ENCODE results near the gene RRP12. TPM values are rescaled to one million over a fixed set of nuclear protein-coding genes. Genes with fewer than 3 reads are reported as not detected.

Gene RRP12
- total RNA-seq: 10 to 100 TPM; 20.1 to 21.6 TPM

- Mint-ChIP-seq H3K27me3 (no peaks in the 10 kb centered on the region), H3K27ac (peak within 1 kb of the TSS; percentile 93)
- CTCF ChIA-PET: interaction anchor here (0.6 to 2.0 kb wide), 12 partner anchors 9 to 82 kb away, joined by 3 to 10 read pairs (median 4); partner anchors contain the start of gene FRAT1
Measured at GRCh38 chr10:97400665-97401454, at the start of gene RRP12. RRP12 (minus strand) TSS chr10:97401340; CDS start chr10:97401231, 109 bp downstream.

GRCh38 chr10:97450828-97451227, 49.7 kb upstream of the RRP12 start:
- POLR2A ChIA-PET: no interaction called here
- Mint-ChIP-seq H3K27me3 (no peaks in the 10 kb centered on the region), H3K4me1 (peaks cover 44% of the 10 kb centered on the region), H3K4me3 (no peak overlapping the region), H3K36me3 (ENCODE audit: low read depth) (peaks cover 29% of the 10 kb centered on the region), H3K27ac (no peak overlapping the region), H3K9me3 (no peaks in the 10 kb centered on the region)
- no peak for DNase-seq
- CTCF ChIA-PET: interaction anchor here (0.6 to 1.1 kb wide), 2 partner anchors 21 to 48 kb away, joined by 3 read pairs; no protein-coding TSS in a partner anchor

More at GRCh38 chr10:97400665-97401454, at the start of gene RRP12:
- peaks cover 16% of the 10 kb centered on the region for H3K4me1 Mint-ChIP-seq
- H3K36me3 Mint-ChIP-seq (ENCODE audit: low read depth): peaks cover 5% of the 10 kb centered on the region
- DNase-seq: peak; percentile 96
- POLR2A ChIA-PET: interaction anchor here (0.6 to 1.4 kb wide), 4 partner anchors 12 to 27 kb away, joined by 3 to 6 read pairs (median 4); no protein-coding TSS in a partner anchor
- peak within 1 kb of the TSS; percentile 93 for H3K4me3 Mint-ChIP-seq
- H3K9me3 Mint-ChIP-seq: no peaks in the 10 kb centered on the region

- peak; percentile 95 for DNase-seq
- ChIA-PET POLR2A (no interaction called here), CTCF (interaction anchor here (1.0 to 3.3 kb wide), 5 partner anchors 10 to 45 kb away, joined by 3 to 9 read pairs (median 4); partner anchors contain the start of gene RRP12)
- peak within 1 kb of the TSS; percentile 83 for H3K27ac Mint-ChIP-seq
- no peaks in the 10 kb centered on the region for H3K27me3 Mint-ChIP-seq
- H3K4me1 Mint-ChIP-seq: peaks cover 49% of the 10 kb centered on the region
- H3K9me3 Mint-ChIP-seq: no peaks in the 10 kb centered on the region
- H3K36me3 Mint-ChIP-seq (ENCODE audit: low read depth): peaks cover 24% of the 10 kb centered on the region
- peak within 1 kb of the TSS; percentile 89 for H3K4me3 Mint-ChIP-seq
Measured at GRCh38 chr10:97445722-97446639, 44.8 kb upstream of the RRP12 start, which contains the start of the genes EXOSC1 and ZDHHC16. EXOSC1 (minus strand) TSS chr10:97446006; CDS start chr10:97445985, 21 bp downstream. ZDHHC16 (plus strand) TSS chr10:97446175; CDS start chr10:97451676, 5,501 bp downstream.

- POLR2A ChIA-PET: no interaction called here
- H3K4me1 Mint-ChIP-seq: peaks cover 47% of the 10 kb centered on the region
Measured at GRCh38 chr10:97445357-97445721, 44.2 kb upstream of the RRP12 start.

GRCh38 chr10:97444212-97444611, 43.1 kb upstream of the RRP12 start:
- peaks cover 25% of the 10 kb centered on the region for H3K36me3 Mint-ChIP-seq (ENCODE audit: low read depth)
- DNase-seq: no peak
- no peaks in the 10 kb centered on the region for H3K9me3 Mint-ChIP-seq
- ChIA-PET POLR2A (no interaction called here), CTCF (interaction anchor here (0.9 to 3.3 kb wide), 4 partner anchors 10 to 43 kb away, joined by 3 to 9 read pairs (median 4); partner anchors contain the start of gene RRP12)
- H3K4me3 Mint-ChIP-seq: peak overlapping the region; percentile 89
- H3K27ac Mint-ChIP-seq: no peak overlapping the region
- no peaks in the 10 kb centered on the region for H3K27me3 Mint-ChIP-seq
- peaks cover 44% of the 10 kb centered on the region for H3K4me1 Mint-ChIP-seq

More at GRCh38 chr10:97445357-97445721, 44.2 kb upstream of the RRP12 start:
- Mint-ChIP-seq H3K27ac (peak overlapping the region; percentile 83), H3K27me3 (no peaks in the 10 kb centered on the region), H3K36me3 (ENCODE audit: low read depth) (peaks cover 22% of the 10 kb centered on the region), H3K9me3 (no peaks in the 10 kb centered on the region), H3K4me3 (peak overlapping the region; percentile 89)
- DNase-seq: no peak
- CTCF ChIA-PET: interaction anchor here (0.9 to 3.3 kb wide), 7 partner anchors 9 to 45 kb away, joined by 3 to 9 read pairs (median 4); partner anchors contain the start of gene RRP12

GRCh38 chr10:97442277-97442676, 41.1 kb upstream of the RRP12 start:
- Mint-ChIP-seq H3K4me3 (no peak overlapping the region), H3K4me1 (peaks cover 29% of the 10 kb centered on the region), H3K9me3 (no peaks in the 10 kb centered on the region), H3K36me3 (ENCODE audit: low read depth) (peaks cover 26% of the 10 kb centered on the region), H3K27me3 (no peaks in the 10 kb centered on the region), H3K27ac (no peak overlapping the region)
- ChIA-PET POLR2A (no interaction called here), CTCF (interaction anchor here (0.6 to 3.3 kb wide), 6 partner anchors 9 to 46 kb away, joined by 3 to 9 read pairs (median 3); no protein-coding TSS in a partner anchor)
- DNase-seq: no peak

DNA sequence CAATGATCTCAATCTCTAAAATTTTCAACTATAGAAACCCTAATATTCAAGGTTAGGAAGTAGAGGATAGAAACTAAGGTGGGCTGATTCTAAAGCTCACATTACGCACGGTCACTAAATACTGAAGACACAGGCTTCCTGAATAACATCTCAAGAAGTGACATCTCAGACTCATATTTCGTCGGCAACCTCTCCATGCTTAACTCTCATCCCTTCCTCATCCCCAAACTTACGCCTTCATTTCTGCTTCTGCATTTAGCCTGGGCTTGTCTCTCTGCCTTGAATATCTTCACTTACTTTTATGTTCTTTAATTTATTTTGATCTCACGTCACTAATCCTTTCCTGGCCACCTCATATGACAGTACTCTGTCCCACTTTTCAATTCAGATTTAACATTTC, 34.1 kb upstream of the RRP12 start:
- POLR2A ChIA-PET: interaction anchor here (0.6 kb wide), 1 partner anchor 1359 kb away, joined by 4 read pairs; no protein-coding TSS in a partner anchor
- H3K36me3 Mint-ChIP-seq (ENCODE audit: low read depth): peaks cover 49% of the 10 kb centered on the region
- CTCF ChIA-PET: interaction anchor here (0.6 kb wide), 1 partner anchor 28 kb away, joined by 4 read pairs; no protein-coding TSS in a partner anchor

GRCh38 chr10:97434557-97434956, 33.4 kb upstream of the RRP12 start:
- CTCF ChIA-PET: interaction anchor here (0.6 to 0.9 kb wide), 2 partner anchors 10 to 29 kb away, joined by 3 to 4 read pairs; no protein-coding TSS in a partner anchor
- no peaks in the 10 kb centered on the region for H3K9me3 Mint-ChIP-seq
- DNase-seq: no peak
- peaks cover 48% of the 10 kb centered on the region for H3K36me3 Mint-ChIP-seq (ENCODE audit: low read depth)
- H3K4me3 Mint-ChIP-seq: no peak overlapping the region
- peaks cover 9% of the 10 kb centered on the region for H3K4me1 Mint-ChIP-seq
- POLR2A ChIA-PET: interaction anchor here (0.6 kb wide), 1 partner anchor 1358 kb away, joined by 4 read pairs; no protein-coding TSS in a partner anchor
- H3K27ac Mint-ChIP-seq: no peak overlapping the region
- no peaks in the 10 kb centered on the region for H3K27me3 Mint-ChIP-seq

More for the DNA sequence above, 34.1 kb upstream of the RRP12 start:
- Mint-ChIP-seq H3K27ac (peak overlapping the region; percentile 43), H3K4me1 (peaks cover 8% of the 10 kb centered on the region), H3K9me3 (no peaks in the 10 kb centered on the region), H3K4me3 (no peak overlapping the region), H3K27me3 (no peaks in the 10 kb centered on the region)
- DNase-seq: no peak

- Mint-ChIP-seq H3K27ac (no peak overlapping the region), H3K36me3 (ENCODE audit: low read depth) (peaks cover 53% of the 10 kb centered on the region), H3K4me3 (no peak overlapping the region), H3K4me1 (peaks cover 14% of the 10 kb centered on the region), H3K27me3 (no peaks in the 10 kb centered on the region), H3K9me3 (no peaks in the 10 kb centered on the region)
- POLR2A ChIA-PET: interaction anchor here (0.6 kb wide), 2 partner anchors 11 to 103 kb away, joined by 3 to 8 read pairs; no protein-coding TSS in a partner anchor
- DNase-seq: no peak
- CTCF ChIA-PET: interaction anchor here (0.9 to 1.0 kb wide), 3 partner anchors 8 to 26 kb away, joined by 3 read pairs; no protein-coding TSS in a partner anchor
Measured at GRCh38 chr10:97434055-97434454, 32.9 kb upstream of the RRP12 start.

DNA sequence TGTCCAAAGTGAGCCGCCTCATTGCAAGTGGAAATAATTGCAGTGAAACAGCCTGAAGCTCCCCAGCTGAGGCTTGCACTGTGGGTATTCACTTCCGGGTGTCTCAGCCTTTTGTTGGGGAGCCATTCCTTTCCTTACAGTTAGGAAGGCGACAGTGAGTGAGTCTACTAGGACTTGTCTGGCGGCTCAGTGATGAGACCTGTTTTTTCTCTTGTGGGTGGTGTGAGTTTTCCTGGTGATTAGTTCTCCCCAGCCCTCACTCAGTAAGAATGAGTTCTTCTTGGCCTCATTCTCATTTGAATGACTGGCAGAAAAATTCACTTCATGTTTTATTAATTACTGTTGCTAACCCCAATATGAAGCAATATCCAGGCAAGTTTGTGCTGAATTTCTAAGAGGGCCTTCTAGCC, 27.4 kb upstream of the RRP12 start:
- H3K4me1 Mint-ChIP-seq: peaks cover 39% of the 10 kb centered on the region
- H3K36me3 Mint-ChIP-seq (ENCODE audit: low read depth): peaks cover 52% of the 10 kb centered on the region
- DNase-seq: peak; percentile 41
- POLR2A ChIA-PET: interaction anchor here (1.2 kb wide), 1 partner anchor 16 kb away, joined by 5 read pairs; no protein-coding TSS in a partner anchor
- H3K27ac Mint-ChIP-seq: peak overlapping the region; percentile 88
- H3K4me3 Mint-ChIP-seq: peak overlapping the region; percentile 80
- no peaks in the 10 kb centered on the region for H3K9me3 Mint-ChIP-seq
- CTCF ChIA-PET: interaction anchor here (0.9 to 1.9 kb wide), 4 partner anchors 9 to 28 kb away, joined by 3 to 7 read pairs (median 4); partner anchors contain the start of gene RRP12
- no peaks in the 10 kb centered on the region for H3K27me3 Mint-ChIP-seq

DNA sequence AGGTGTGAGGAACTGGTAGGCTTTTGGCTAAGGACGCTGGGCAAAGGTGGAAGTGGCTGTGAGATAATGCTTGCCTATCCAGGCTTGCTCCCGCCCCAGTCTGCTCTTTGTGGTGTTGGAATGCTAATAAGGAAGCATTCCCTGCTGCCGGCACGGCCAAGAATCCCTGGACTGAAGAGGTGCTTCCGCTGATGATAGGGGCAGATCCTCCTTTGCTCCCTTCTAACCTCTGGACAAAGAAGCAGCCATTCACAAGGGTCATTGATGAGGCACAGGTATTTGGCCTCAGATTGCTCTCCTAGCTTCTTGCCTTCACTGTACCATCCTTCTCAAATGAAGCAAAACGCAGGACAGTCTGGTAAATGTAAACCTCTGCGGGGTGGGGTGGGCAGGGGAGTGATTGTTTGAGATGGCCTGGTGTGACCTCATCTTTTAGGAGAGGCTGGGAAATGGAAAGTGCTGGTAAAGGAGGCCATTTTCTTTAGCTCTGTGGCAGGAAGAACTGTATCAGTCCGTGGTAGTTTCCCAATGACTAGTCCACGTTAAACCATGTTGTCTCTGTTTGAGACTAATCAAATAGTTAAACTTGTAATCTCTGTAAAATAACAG, 26.5 kb upstream of the RRP12 start:
- Mint-ChIP-seq H3K4me3 (peak overlapping the region; percentile 92), H3K27me3 (no peaks in the 10 kb centered on the region), H3K36me3 (ENCODE audit: low read depth) (peaks cover 51% of the 10 kb centered on the region), H3K27ac (peak overlapping the region; percentile 96), H3K4me1 (peaks cover 47% of the 10 kb centered on the region), H3K9me3 (no peaks in the 10 kb centered on the region)
- ChIA-PET CTCF (interaction anchor here (0.9 to 1.9 kb wide), 5 partner anchors 9 to 27 kb away, joined by 3 to 7 read pairs (median 3); partner anchors contain the start of gene RRP12), POLR2A (interaction anchor here (0.6 to 1.2 kb wide), 4 partner anchors 9 to 124 kb away, joined by 3 to 5 read pairs (median 4); partner anchors contain the start of gene RRP12)
- DNase-seq: peak; percentile 26

All from activated CD4-positive, alpha-beta T cell treated with anti-CD3 and anti-CD28 coated beads, Interleukin-2, amount 10 ng/mL, durations not matched to agents 7 days and 5 days (primary cell).